ENCODE data around the gene GDF10. TPM values are rescaled to one million over a fixed set of nuclear protein-coding genes. Genes with fewer than 3 reads are reported as not detected.

The GDF10 gene
- total RNA-seq (2022) (not detected in 2 replicates), Bru-seq, nascent RNA (not detected), BruChase-seq, experiment 1, labeled RNA remaining after a 6-hour chase (not detected), BruChase-seq, experiment 2, labeled RNA remaining after a 2-hour chase (not detected)
- long read RNA-seq = 0 reads

GRCh38 chr10:47299611-47300428 is at the start of gene GDF10:
TSS of gene GDF10 (plus strand) at chr10:47300197. CDS start at chr10:47300652, 455 bp downstream.
- BruUV-seq (replicated peaks) = no TSS peak
- H3K4me3 Mint-ChIP-seq (ENCODE audit: unreplicated experiment) = no peak within 1 kb of the TSS

DNA sequence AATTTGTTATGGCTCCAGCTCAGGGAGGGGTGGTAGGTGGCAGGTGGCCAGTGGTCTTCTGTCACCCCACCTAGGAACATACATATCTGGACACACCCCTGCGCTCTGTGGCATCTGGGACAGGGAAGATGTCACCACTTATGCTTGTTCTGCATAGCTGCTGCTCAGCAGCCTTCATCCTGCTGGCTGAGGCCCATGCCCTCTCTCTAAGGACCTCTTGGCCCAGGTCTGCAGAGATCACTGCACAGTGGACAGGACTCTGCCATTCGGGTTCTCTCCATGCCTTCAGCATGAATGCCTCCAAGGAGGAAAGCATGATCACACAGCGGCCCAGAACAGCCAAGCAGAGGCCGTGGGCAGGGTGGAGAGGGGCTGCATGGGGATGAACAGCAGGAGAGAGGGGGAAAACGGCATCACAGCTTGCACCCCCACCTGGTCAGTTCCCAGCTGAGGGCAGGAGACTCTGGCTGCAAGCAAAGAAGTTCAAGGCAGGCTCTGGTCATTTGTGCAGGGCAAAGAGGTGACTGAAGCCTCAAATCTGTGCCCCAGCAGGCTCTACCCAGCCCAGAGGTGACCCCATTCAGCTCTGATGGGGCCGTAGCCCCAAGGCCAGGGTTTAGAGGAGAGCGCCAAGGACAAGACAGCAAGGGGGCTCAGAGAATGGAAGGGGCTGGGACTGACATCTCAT is 47.8 kb upstream of the GDF10 start:
- no peak overlapping the region for H3K27ac Mint-ChIP-seq (ENCODE audit: low read depth, unreplicated experiment)
- no peak for TF ChIP-seq CTCF (IDR thresholded peaks at IDR 0.05; ENCODE audit: unreplicated experiment)
- H3K27me3 Mint-ChIP-seq (ENCODE audit: insufficient read depth, unreplicated experiment) = peaks cover 19% of the 10 kb centered on the region
- no peaks in the 10 kb centered on the region for H3K36me3 Mint-ChIP-seq (ENCODE audit: insufficient read depth, unreplicated experiment)
- H3K4me1 Mint-ChIP-seq (ENCODE audit: insufficient read depth, unreplicated experiment) = peaks cover 8% of the 10 kb centered on the region
- no TSS peak for BruUV-seq (replicated peaks)
- H3K9me3 Mint-ChIP-seq (ENCODE audit: unreplicated experiment) = no peaks in the 10 kb centered on the region
- intact Hi-C loops (cut with micrococcal nuclease) = no loop called here
- no peak overlapping the region for H3K4me3 Mint-ChIP-seq (ENCODE audit: unreplicated experiment)
- POLR2A ChIA-PET = no interaction called here
- no peak for DNase-seq (ENCODE audit: unreplicated experiment)
- CTCF ChIA-PET = interaction anchor here (0.9 kb wide), 1 partner anchor 13 kb away, joined by 3 read pairs; no protein-coding TSS in a partner anchor

More at GRCh38 chr10:47299611-47300428, at the start of gene GDF10:
- intact Hi-C loops (cut with micrococcal nuclease) = no loop called here
- H3K36me3 Mint-ChIP-seq (ENCODE audit: insufficient read depth, unreplicated experiment) = no peaks in the 10 kb centered on the region
- TF ChIP-seq CTCF (IDR thresholded peaks at IDR 0.05; ENCODE audit: unreplicated experiment) = no peak
- no peaks in the 10 kb centered on the region for H3K4me1 Mint-ChIP-seq (ENCODE audit: insufficient read depth, unreplicated experiment)
- H3K27me3 Mint-ChIP-seq (ENCODE audit: insufficient read depth, unreplicated experiment) = peaks cover 56% of the 10 kb centered on the region
- no peak for DNase-seq (ENCODE audit: unreplicated experiment)
- H3K27ac Mint-ChIP-seq (ENCODE audit: low read depth, unreplicated experiment) = no peak within 1 kb of the TSS
- CTCF ChIA-PET = interaction anchor here (0.6 to 1.0 kb wide), 3 partner anchors 12 to 275 kb away, joined by 3 to 4 read pairs (median 3); no protein-coding TSS in a partner anchor
- H3K9me3 Mint-ChIP-seq (ENCODE audit: unreplicated experiment) = no peaks in the 10 kb centered on the region
- POLR2A ChIA-PET = no interaction called here

DNA sequence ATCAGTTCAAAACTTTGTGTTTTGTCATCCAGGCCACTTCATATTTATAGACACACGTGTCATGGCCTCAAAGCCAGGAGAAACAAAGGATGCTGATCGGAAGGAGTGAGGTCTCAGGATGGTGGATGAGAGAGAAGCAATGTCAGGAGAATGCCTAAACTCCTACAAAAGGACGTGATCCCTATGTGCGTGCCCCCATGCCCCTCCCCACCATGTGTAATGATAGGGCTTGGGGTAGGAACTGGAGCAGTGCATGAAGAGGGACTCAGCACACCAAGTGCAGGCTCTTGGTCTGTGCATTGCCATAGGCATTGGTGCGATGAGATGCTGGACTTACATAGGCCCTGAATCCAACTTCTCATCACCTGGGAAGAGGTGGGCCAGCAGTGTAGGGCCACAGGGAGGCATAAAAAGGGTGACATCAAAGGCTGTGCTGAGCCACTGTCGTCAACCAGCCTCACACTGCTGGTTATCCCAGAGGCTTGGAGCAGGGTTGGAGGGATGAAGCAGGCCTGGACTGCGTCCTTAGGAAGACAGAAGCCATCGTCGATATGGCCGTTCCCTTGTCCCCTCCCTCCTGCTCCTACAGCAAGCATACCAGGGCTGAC is 46.9 kb upstream of the GDF10 start:
- POLR2A ChIA-PET = no interaction called here
- DNase-seq (ENCODE audit: unreplicated experiment) = no peak
- H3K4me1 Mint-ChIP-seq (ENCODE audit: insufficient read depth, unreplicated experiment) = peaks cover 15% of the 10 kb centered on the region
- TF ChIP-seq CTCF (IDR thresholded peaks at IDR 0.05; ENCODE audit: unreplicated experiment) = no peak
- intact Hi-C loops (cut with micrococcal nuclease) = no loop called here
- no peak overlapping the region for H3K4me3 Mint-ChIP-seq (ENCODE audit: unreplicated experiment)
- H3K27me3 Mint-ChIP-seq (ENCODE audit: insufficient read depth, unreplicated experiment) = peaks cover 18% of the 10 kb centered on the region
- no peaks in the 10 kb centered on the region for H3K9me3 Mint-ChIP-seq (ENCODE audit: unreplicated experiment)
- no peak overlapping the region for H3K27ac Mint-ChIP-seq (ENCODE audit: low read depth, unreplicated experiment)
- CTCF ChIA-PET = no interaction called here
- H3K36me3 Mint-ChIP-seq (ENCODE audit: insufficient read depth, unreplicated experiment) = no peaks in the 10 kb centered on the region
- no TSS peak for BruUV-seq (replicated peaks)

All from MCF 10A (cell line).